Neural progenitor cell (in vitro differentiated cells): ENCODE measurements around the gene IFT88. TPM values are rescaled to one million over a fixed set of nuclear protein-coding genes. Genes with fewer than 3 reads are reported as not detected.
A peak's percentile ranks its signal among the peaks of the same experiment; 100 is the strongest.

ENCODE experiments used
- DNase-seq: peaks from one replicate; pipeline ENCODE4 v3.0.0-alpha.2; 2016; ENCODE audit warnings: low spot score
- H2AFZ ChIP-seq: fragments of 200-600 bp; sonication (generic); replicated peaks from 2 replicates; pipeline ENCODE4 v1.6.1; 2016; ENCODE audit warnings: antibody characterized with exemption
- H3F3A ChIP-seq: fragments of 200-600 bp; sonication (generic); 2 replicates; pipeline ENCODE4 v1.6.1; 2016; ENCODE audit warnings: antibody characterized with exemption, low read depth
- H3K27ac ChIP-seq: fragments of 200-600 bp; sonication (generic); 2 replicates; pipeline ENCODE4 v1.5.1; 2016; ENCODE audit warnings: mild to moderate bottlenecking
- H3K27me3 ChIP-seq: fragments of 200-600 bp; sonication (generic); 2 replicates; pipeline ENCODE4 v1.6.1; 2016; ENCODE audit warnings: mild to moderate bottlenecking, moderate library complexity
- H3K36me3 ChIP-seq: fragments of 200-600 bp; sonication (generic); 2 replicates; pipeline ENCODE4 v1.5.1; 2016
- H3K4me1 ChIP-seq: fragments of 200-600 bp; sonication (generic); 2 replicates; pipeline ENCODE4 v1.6.1; 2016; ENCODE audit warnings: mixed run types
- H3K4me2 ChIP-seq: fragments of 200-600 bp; sonication (generic); 2 replicates; pipeline ENCODE4 v1.6.1; 2016
- H3K4me3 ChIP-seq: fragments of 200-600 bp; sonication (generic); 2 replicates; pipeline ENCODE4 v1.5.1; 2016
- H3K79me2 ChIP-seq: fragments of 200-600 bp; sonication (generic); 2 replicates; pipeline ENCODE4 v1.6.1; 2016; ENCODE audit warnings: low read depth
- H3K9ac ChIP-seq: fragments of 200-600 bp; sonication (generic); 2 replicates; pipeline ENCODE4 v1.6.1; 2016
- H3K9me3 ChIP-seq: fragments of 200-600 bp; sonication (generic); 2 replicates; pipeline ENCODE4 v1.5.1; 2016; ENCODE audit warnings: low read depth
- H4K20me1 ChIP-seq: fragments of 200-600 bp; sonication (generic); 2 replicates; pipeline ENCODE4 v1.6.1; 2016; ENCODE audit warnings: low read depth
- H3K27ac Mint-ChIP-seq: 3 replicates; pipeline ENCODE4 v1.8.0; 2021; ENCODE audit warnings: mixed read lengths
- H3K27me3 Mint-ChIP-seq: 2 replicates; pipeline ENCODE4 v1.8.0; 2022; ENCODE audit warnings: low read depth, mild to moderate bottlenecking, inconsistent platforms, moderate library complexity, mixed read lengths; ENCODE audit not compliant: insufficient read depth
- H3K36me3 Mint-ChIP-seq: 3 replicates; pipeline ENCODE4 v1.8.0; 2021; ENCODE audit warnings: mixed read lengths
- H3K4me1 Mint-ChIP-seq: 3 replicates; pipeline ENCODE4 v1.8.0; 2021; ENCODE audit warnings: mixed read lengths
- H3K4me3 Mint-ChIP-seq: 3 replicates; pipeline ENCODE4 v1.8.0; 2021; ENCODE audit warnings: mild to moderate bottlenecking, moderate library complexity, mixed read lengths
- H3K9me3 Mint-ChIP-seq: 3 replicates; pipeline ENCODE4 v1.8.0; 2020; ENCODE audit warnings: mixed read lengths
- CTCF ChIP-seq: fragments of 200-600 bp; sonication (generic); IDR thresholded peaks from 2 replicates; pipeline ENCODE4 v1.5.1; 2017; ENCODE audit warnings: antibody characterized with exemption, mild to moderate bottlenecking
- EZH2 ChIP-seq: fragments of 200-600 bp; sonication (generic); IDR thresholded peaks from 2 replicates; pipeline ENCODE4 v1.6.1; 2017; ENCODE audit warnings: antibody characterized with exemption, mild to moderate bottlenecking, moderate library complexity
- EZH2phosphoT487 ChIP-seq: fragments of 200-600 bp; sonication (generic); IDR thresholded peaks from 2 replicates; pipeline ENCODE4 v1.6.1; 2017; ENCODE audit warnings: antibody characterized with exemption
- total RNA-seq: library from RNA; depleted of rRNA; stranded (reverse); fragments of >200 nt; gene quantifications from 2 replicates; pipeline ENCODE4 v1.2.3, GENCODE V29; 2015; ENCODE audit warnings: low replicate concordance

The IFT88 gene
- total RNA-seq, 1 donor from 2014 or later, result 18.4 TPM

GRCh38 chr13:20559659-20560356 lies 7.1 kb upstream of the IFT88 start:
- H3F3A ChIP-seq, result no peaks in the 10 kb centered on the region
- no peaks in the 10 kb centered on the region for H3K36me3 ChIP-seq
- H3K27ac Mint-ChIP-seq, result no peak overlapping the region
- no peak overlapping the region for H3K4me3 ChIP-seq
- no peak overlapping the region for H3K4me3 Mint-ChIP-seq
- no peak overlapping the region for H3K27ac ChIP-seq
- H3K4me2 ChIP-seq, result no peak overlapping the region
- no peak overlapping the region for H2AFZ ChIP-seq
- peaks cover 6% of the 10 kb centered on the region for H3K9me3 Mint-ChIP-seq
- DNase-seq, result no peak
- no peaks in the 10 kb centered on the region for H3K27me3 ChIP-seq
- no peak for TF ChIP-seq EZH2phosphoT487
- TF ChIP-seq EZH2, result no peak
- TF ChIP-seq CTCF, result no peak
- peaks cover 4% of the 10 kb centered on the region for H3K36me3 Mint-ChIP-seq
- H3K4me1 ChIP-seq, result no peaks in the 10 kb centered on the region
- H3K9me3 ChIP-seq, result no peaks in the 10 kb centered on the region
- no peaks in the 10 kb centered on the region for H3K4me1 Mint-ChIP-seq
- H3K27me3 Mint-ChIP-seq, result peaks cover 6% of the 10 kb centered on the region
- no peaks in the 10 kb centered on the region for H3K79me2 ChIP-seq
- H3K9ac ChIP-seq, result no peak overlapping the region
- no peaks in the 10 kb centered on the region for H4K20me1 ChIP-seq

GRCh38 chr13:20561741-20562140 lies 5.2 kb upstream of the IFT88 start:
- Histone ChIP-seq H3K4me2 (no peak overlapping the region), H3K79me2 (no peaks in the 10 kb centered on the region), H4K20me1 (no peaks in the 10 kb centered on the region), H3K4me3 (no peak overlapping the region), H2AFZ (no peak overlapping the region), H3K9ac (no peak overlapping the region), H3K9me3 (no peaks in the 10 kb centered on the region), H3K36me3 (no peaks in the 10 kb centered on the region), H3K27ac (no peak overlapping the region), H3K4me1 (no peaks in the 10 kb centered on the region), H3F3A (peaks cover 4% of the 10 kb centered on the region), H3K27me3 (no peaks in the 10 kb centered on the region)
- no peak for TF ChIP-seq CTCF
- no peak for TF ChIP-seq EZH2phosphoT487
- no peak for TF ChIP-seq EZH2
- Mint-ChIP-seq H3K36me3 (peaks cover 7% of the 10 kb centered on the region), H3K27me3 (peaks cover 6% of the 10 kb centered on the region), H3K4me3 (no peak overlapping the region), H3K27ac (no peak overlapping the region), H3K9me3 (peaks cover 6% of the 10 kb centered on the region), H3K4me1 (no peaks in the 10 kb centered on the region)
- no peak for DNase-seq

- Mint-ChIP-seq H3K9me3 (peaks cover 9% of the 10 kb centered on the region), H3K4me1 (peaks cover 9% of the 10 kb centered on the region), H3K4me3 (peak overlapping the region; percentile 89), H3K27me3 (peaks cover 9% of the 10 kb centered on the region), H3K36me3 (peaks cover 16% of the 10 kb centered on the region), H3K27ac (no peak overlapping the region)
- H3K79me2 ChIP-seq, result peaks cover 10% of the 10 kb centered on the region
- no peaks in the 10 kb centered on the region for H4K20me1 ChIP-seq
- H2AFZ ChIP-seq, result no peak overlapping the region
- DNase-seq, result no peak
- peaks cover 7% of the 10 kb centered on the region for H3K4me1 ChIP-seq
- H3K9me3 ChIP-seq, result no peaks in the 10 kb centered on the region
- H3K9ac ChIP-seq, result no peak overlapping the region
- no peak overlapping the region for H3K27ac ChIP-seq
- no peaks in the 10 kb centered on the region for H3K27me3 ChIP-seq
- H3K4me2 ChIP-seq, result no peak overlapping the region
- no peaks in the 10 kb centered on the region for H3K36me3 ChIP-seq
- H3K4me3 ChIP-seq, result no peak overlapping the region
- TF ChIP-seq EZH2 (no peak), EZH2phosphoT487 (no peak)
- peaks cover 14% of the 10 kb centered on the region for H3F3A ChIP-seq
These were observed 1.7 kb upstream of the IFT88 start for GRCh38 chr13:20565115-20565736.

- H3K36me3 Mint-ChIP-seq, result peaks cover 20% of the 10 kb centered on the region
- Histone ChIP-seq H3F3A (peaks cover 14% of the 10 kb centered on the region), H3K27ac (peak overlapping the region; percentile 65), H4K20me1 (no peaks in the 10 kb centered on the region), H3K36me3 (no peaks in the 10 kb centered on the region), H3K4me2 (peak overlapping the region; percentile 95), H3K9me3 (no peaks in the 10 kb centered on the region), H3K9ac (no peak overlapping the region), H3K4me1 (peaks cover 7% of the 10 kb centered on the region), H2AFZ (peak overlapping the region; percentile 27), H3K4me3 (peak overlapping the region; percentile 64), H3K79me2 (peaks cover 14% of the 10 kb centered on the region), H3K27me3 (no peaks in the 10 kb centered on the region)
- peak overlapping the region; percentile 92 for H3K27ac Mint-ChIP-seq
- peak overlapping the region; percentile 89 for H3K4me3 Mint-ChIP-seq
- TF ChIP-seq EZH2phosphoT487 (no peak), EZH2 (no peak), CTCF (no peak)
- H3K27me3 Mint-ChIP-seq, result peaks cover 7% of the 10 kb centered on the region
- H3K9me3 Mint-ChIP-seq, result peaks cover 14% of the 10 kb centered on the region
- H3K4me1 Mint-ChIP-seq, result peaks cover 9% of the 10 kb centered on the region
- no peak for DNase-seq
These were observed 474 bp upstream of the IFT88 start for GRCh38 chr13:20566468-20566897.
